GM23338 (cell line): Measurements from ENCODE around the gene FHDC1. TPM values are rescaled to one million over a fixed set of nuclear protein-coding genes. Genes with fewer than 3 reads are reported as not detected.

Experiments used
- ATAC-seq: fragments of 200-7000 bp; cut with Tn5 transposase; 3 replicates; pipeline ENCODE4 v1.9.1; 2020
- DNase-seq: peaks from one replicate; pipeline ENCODE4 v3.0.0-alpha.2; 2015; ENCODE audit warnings: low spot score
- H2AFZ ChIP-seq: fragments of 200-600 bp; sonication (generic); 2 replicates; pipeline ENCODE4 v1.8.0; 2016; ENCODE audit warnings: antibody characterized with exemption, mild to moderate bottlenecking, moderate library complexity
- H3F3A ChIP-seq: fragments of 200-600 bp; sonication (generic); replicated peaks from 2 replicates; pipeline ENCODE4 v1.8.0; 2017; ENCODE audit warnings: antibody characterized with exemption, mixed run types, low read depth
- H3K27ac ChIP-seq: fragments of 200-600 bp; sonication (generic); 2 replicates; pipeline ENCODE4 v1.6.1; 2016; ENCODE audit warnings: low read depth
- H3K27me3 ChIP-seq: fragments of 200-600 bp; sonication (generic); 2 replicates; pipeline ENCODE4 v1.8.0; 2016; ENCODE audit warnings: mild to moderate bottlenecking, mixed run types, moderate library complexity; ENCODE audit not compliant: insufficient read depth
- H3K36me3 ChIP-seq: fragments of 200-600 bp; sonication (generic); 2 replicates; pipeline ENCODE4 v1.8.0; 2016; ENCODE audit warnings: mild to moderate bottlenecking; ENCODE audit not compliant: insufficient read depth
- H3K4me1 ChIP-seq: fragments of 200-600 bp; sonication (generic); 2 replicates; pipeline ENCODE4 v1.8.0; 2016; ENCODE audit warnings: mild to moderate bottlenecking, moderate library complexity; ENCODE audit not compliant: insufficient read depth
- H3K4me2 ChIP-seq: fragments of 200-600 bp; sonication (generic); 2 replicates; pipeline ENCODE4 v1.7.1; 2017; ENCODE audit warnings: mixed run types
- H3K4me3 ChIP-seq: fragments of 200-600 bp; sonication (generic); 2 replicates; pipeline ENCODE4 v1.6.1; 2016; ENCODE audit warnings: mixed run types
- H3K79me2 ChIP-seq: fragments of 200-600 bp; sonication (generic); replicated peaks from 2 replicates; pipeline ENCODE4 v1.8.0; 2017; ENCODE audit warnings: mild to moderate bottlenecking; ENCODE audit not compliant: insufficient read depth
- H3K9me2 ChIP-seq: fragments of 200-600 bp; sonication (generic); 2 replicates; pipeline ENCODE4 v1.8.0; 2017; ENCODE audit not compliant: insufficient read depth
- H4K20me1 ChIP-seq: fragments of 200-600 bp; sonication (generic); replicated peaks from 2 replicates; pipeline ENCODE4 v1.8.0; 2017; ENCODE audit warnings: mild to moderate bottlenecking; ENCODE audit not compliant: insufficient read depth
- H3K27ac Mint-ChIP-seq: 2 replicates; pipeline ENCODE4 v1.8.0; 2020; ENCODE audit warnings: inconsistent platforms, mild to moderate bottlenecking, moderate library complexity, mixed read lengths
- H3K27me3 Mint-ChIP-seq: 3 replicates; pipeline ENCODE4 v1.8.0; 2022; ENCODE audit warnings: low read depth, mild to moderate bottlenecking, moderate library complexity, mixed read lengths, inconsistent platforms; ENCODE audit not compliant: insufficient read depth, poor library complexity
- H3K36me3 Mint-ChIP-seq: 3 replicates; pipeline ENCODE4 v1.8.0; 2021; ENCODE audit warnings: low read depth, mild to moderate bottlenecking, inconsistent platforms, moderate library complexity, mixed read lengths
- H3K4me1 Mint-ChIP-seq: 3 replicates; pipeline ENCODE4 v1.8.0; 2020; ENCODE audit warnings: mild to moderate bottlenecking, inconsistent platforms, mixed read lengths
- H3K4me3 Mint-ChIP-seq: 3 replicates; pipeline ENCODE4 v1.8.0; 2021; ENCODE audit warnings: moderate library complexity, mild to moderate bottlenecking, inconsistent platforms, mixed read lengths
- H3K9me3 Mint-ChIP-seq: 3 replicates; pipeline ENCODE4 v1.8.0; 2020; ENCODE audit warnings: moderate library complexity, mild to moderate bottlenecking, inconsistent platforms, mixed read lengths
- CREB1 ChIP-seq: fragments of 250-450 bp; sonication (Bioruptor Pico); IDR thresholded peaks from 2 replicates; pipeline ENCODE4 v1.5.0; 2020; ENCODE audit warnings: low read depth, mild to moderate bottlenecking, moderate library complexity
- EZH2 ChIP-seq: fragments of 200-600 bp; sonication (generic); IDR thresholded peaks from one replicate; pipeline ENCODE4 v1.8.0; 2017; ENCODE audit warnings: antibody characterized with exemption, mild to moderate bottlenecking, low read depth; ENCODE audit not compliant: unreplicated experiment
- EZH2phosphoT487 ChIP-seq: fragments of 200-600 bp; sonication (generic); IDR thresholded peaks from one replicate; pipeline ENCODE4 v1.8.1; 2018; ENCODE audit warnings: antibody characterized with exemption; ENCODE audit not compliant: unreplicated experiment
- JUNB ChIP-seq: IDR thresholded peaks from one replicate; pipeline ENCODE4 v1.6.1; 2016; ENCODE audit warnings: antibody characterized with exemption; ENCODE audit not compliant: unreplicated experiment
- NANOG ChIP-seq: IDR thresholded peaks from 2 replicates; pipeline ENCODE4 v1.6.1; 2016; ENCODE audit warnings: antibody characterized with exemption, borderline replicate concordance
- POLR2AphosphoS5 ChIP-seq: IDR thresholded peaks from 2 replicates; pipeline ENCODE4 v1.6.1; 2016; ENCODE audit warnings: antibody characterized with exemption, low read depth
- STAT1 ChIP-seq: IDR thresholded peaks from one replicate; pipeline ENCODE4 v1.6.1; 2016; ENCODE audit warnings: antibody characterized with exemption; ENCODE audit not compliant: unreplicated experiment
- ZNF114 ChIP-seq: fragments of 250-450 bp; sonication (Bioruptor Pico); IDR thresholded peaks from 2 replicates; pipeline ENCODE4 v1.5.0; 2020; ENCODE audit warnings: mild to moderate bottlenecking, moderate library complexity
- ZNF331 ChIP-seq: fragments of 250-450 bp; sonication (Bioruptor Pico); IDR thresholded peaks from 2 replicates; pipeline ENCODE4 v1.5.0; 2020; ENCODE audit warnings: low read depth, mild to moderate bottlenecking, moderate library complexity
- polyA plus RNA-seq: library from polyadenylated mRNA; unstranded; fragments of >200 nt; fragmentation: Nextera tagmentation; extraction: Ambion mirVana; gene quantifications from 2 replicates; pipeline ENCODE4 v1.2.1, GENCODE V29; 2016
- total RNA-seq: library from RNA; depleted of rRNA; stranded (reverse); fragments of >200 nt; shearing (Covaris generic); gene quantifications from 2 replicates; pipeline ENCODE4 v1.2.3, GENCODE V29; 2014
- TF ChIP-seq, protein P1 (sequence below): IDR thresholded peaks from 2 replicates; pipeline ENCODE4 v1.6.1; 2016; ENCODE audit warnings: antibody characterized with exemption
- TF ChIP-seq, protein P2 (sequence below), 2 experiments: fragments of 200-600 bp in 1 of 2; sonication (generic) in 1 of 2; conservative IDR thresholded peaks; 2 replicates each; pipeline versions ENCODE4 v1.5.1 to v1.6.1; 2016 to 2017; ENCODE audit warnings: antibody characterized with exemption in 2 of 2, low read depth in 2 of 2, mild to moderate bottlenecking in 2 of 2, moderate library complexity in 1 of 2
- TF ChIP-seq, protein P3 (sequence below): fragments of 250-450 bp; sonication (Bioruptor Pico); IDR thresholded peaks from 2 replicates; pipeline ENCODE4 v1.5.0; 2020; ENCODE audit warnings: mild to moderate bottlenecking, moderate library complexity
- TF ChIP-seq, protein P4 (sequence below): IDR thresholded peaks from one replicate; pipeline ENCODE4 v1.6.1; 2018; ENCODE audit warnings: antibody characterized with exemption; ENCODE audit not compliant: unreplicated experiment

Gene FHDC1
- total and polyA plus RNA-seq, 2 experiments from 2014 or later = 9.5 to 22.8 TPM

DNA sequence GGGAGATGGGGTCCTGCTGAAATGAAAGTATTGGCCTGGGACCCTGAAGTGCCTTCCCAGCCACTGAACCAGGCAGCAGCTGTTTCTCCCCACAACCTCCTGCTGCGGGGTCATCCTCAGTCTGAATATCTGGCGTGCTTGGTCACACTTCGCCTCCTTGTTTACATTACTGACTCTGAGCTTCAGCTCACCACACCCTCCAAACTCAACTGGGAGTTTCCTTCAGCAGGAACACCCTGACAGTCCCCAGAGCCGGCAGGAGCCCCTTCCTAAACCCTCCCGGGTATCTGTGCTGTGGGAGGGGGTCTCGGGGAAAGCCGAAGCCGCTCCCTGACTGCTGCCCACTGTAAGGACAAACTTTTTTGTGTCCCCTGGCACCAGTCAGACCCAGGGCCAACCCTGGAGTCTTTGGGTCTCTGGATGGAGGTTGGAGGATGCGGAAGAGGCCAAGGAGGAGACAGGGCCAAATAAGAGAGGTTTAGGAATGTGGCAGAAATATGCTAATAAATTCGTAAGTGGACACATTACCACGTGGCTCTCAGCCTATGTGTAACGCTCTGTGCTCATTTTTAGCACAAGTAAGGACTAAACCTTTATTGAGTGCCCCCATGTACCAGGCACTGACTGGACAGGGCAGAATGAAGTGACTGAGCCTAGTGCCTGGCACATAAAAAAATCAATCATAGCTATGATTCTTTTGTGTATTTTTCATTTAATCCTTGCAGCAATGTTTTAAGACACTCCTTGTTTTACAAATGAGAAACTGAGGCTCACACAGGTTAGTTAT lies 20.7 kb downstream of the FHDC1 start:
- TF ChIP-seq, protein P1, sequence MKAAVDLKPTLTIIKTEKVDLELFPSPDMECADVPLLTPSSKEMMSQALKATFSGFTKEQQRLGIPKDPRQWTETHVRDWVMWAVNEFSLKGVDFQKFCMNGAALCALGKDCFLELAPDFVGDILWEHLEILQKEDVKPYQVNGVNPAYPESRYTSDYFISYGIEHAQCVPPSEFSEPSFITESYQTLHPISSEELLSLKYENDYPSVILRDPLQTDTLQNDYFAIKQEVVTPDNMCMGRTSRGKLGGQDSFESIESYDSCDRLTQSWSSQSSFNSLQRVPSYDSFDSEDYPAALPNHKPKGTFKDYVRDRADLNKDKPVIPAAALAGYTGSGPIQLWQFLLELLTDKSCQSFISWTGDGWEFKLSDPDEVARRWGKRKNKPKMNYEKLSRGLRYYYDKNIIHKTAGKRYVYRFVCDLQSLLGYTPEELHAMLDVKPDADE = no peak
- TF ChIP-seq POLR2AphosphoS5 (no peak), ZNF331 (CRISPR knock-in tag) (no peak), EZH2phosphoT487 (no peak), EZH2 (no peak), JUNB (no peak), ZNF114 (CRISPR knock-in tag) (no peak), CREB1 (CRISPR knock-in tag) (no peak), NANOG (no peak), STAT1 (no peak)
- TF ChIP-seq, protein P2, sequence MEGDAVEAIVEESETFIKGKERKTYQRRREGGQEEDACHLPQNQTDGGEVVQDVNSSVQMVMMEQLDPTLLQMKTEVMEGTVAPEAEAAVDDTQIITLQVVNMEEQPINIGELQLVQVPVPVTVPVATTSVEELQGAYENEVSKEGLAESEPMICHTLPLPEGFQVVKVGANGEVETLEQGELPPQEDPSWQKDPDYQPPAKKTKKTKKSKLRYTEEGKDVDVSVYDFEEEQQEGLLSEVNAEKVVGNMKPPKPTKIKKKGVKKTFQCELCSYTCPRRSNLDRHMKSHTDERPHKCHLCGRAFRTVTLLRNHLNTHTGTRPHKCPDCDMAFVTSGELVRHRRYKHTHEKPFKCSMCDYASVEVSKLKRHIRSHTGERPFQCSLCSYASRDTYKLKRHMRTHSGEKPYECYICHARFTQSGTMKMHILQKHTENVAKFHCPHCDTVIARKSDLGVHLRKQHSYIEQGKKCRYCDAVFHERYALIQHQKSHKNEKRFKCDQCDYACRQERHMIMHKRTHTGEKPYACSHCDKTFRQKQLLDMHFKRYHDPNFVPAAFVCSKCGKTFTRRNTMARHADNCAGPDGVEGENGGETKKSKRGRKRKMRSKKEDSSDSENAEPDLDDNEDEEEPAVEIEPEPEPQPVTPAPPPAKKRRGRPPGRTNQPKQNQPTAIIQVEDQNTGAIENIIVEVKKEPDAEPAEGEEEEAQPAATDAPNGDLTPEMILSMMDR (conservative IDR thresholded peaks at IDR 0.05; ENCODE audit: low read depth in 2 of 2) = no peak
- TF ChIP-seq, protein P3, sequence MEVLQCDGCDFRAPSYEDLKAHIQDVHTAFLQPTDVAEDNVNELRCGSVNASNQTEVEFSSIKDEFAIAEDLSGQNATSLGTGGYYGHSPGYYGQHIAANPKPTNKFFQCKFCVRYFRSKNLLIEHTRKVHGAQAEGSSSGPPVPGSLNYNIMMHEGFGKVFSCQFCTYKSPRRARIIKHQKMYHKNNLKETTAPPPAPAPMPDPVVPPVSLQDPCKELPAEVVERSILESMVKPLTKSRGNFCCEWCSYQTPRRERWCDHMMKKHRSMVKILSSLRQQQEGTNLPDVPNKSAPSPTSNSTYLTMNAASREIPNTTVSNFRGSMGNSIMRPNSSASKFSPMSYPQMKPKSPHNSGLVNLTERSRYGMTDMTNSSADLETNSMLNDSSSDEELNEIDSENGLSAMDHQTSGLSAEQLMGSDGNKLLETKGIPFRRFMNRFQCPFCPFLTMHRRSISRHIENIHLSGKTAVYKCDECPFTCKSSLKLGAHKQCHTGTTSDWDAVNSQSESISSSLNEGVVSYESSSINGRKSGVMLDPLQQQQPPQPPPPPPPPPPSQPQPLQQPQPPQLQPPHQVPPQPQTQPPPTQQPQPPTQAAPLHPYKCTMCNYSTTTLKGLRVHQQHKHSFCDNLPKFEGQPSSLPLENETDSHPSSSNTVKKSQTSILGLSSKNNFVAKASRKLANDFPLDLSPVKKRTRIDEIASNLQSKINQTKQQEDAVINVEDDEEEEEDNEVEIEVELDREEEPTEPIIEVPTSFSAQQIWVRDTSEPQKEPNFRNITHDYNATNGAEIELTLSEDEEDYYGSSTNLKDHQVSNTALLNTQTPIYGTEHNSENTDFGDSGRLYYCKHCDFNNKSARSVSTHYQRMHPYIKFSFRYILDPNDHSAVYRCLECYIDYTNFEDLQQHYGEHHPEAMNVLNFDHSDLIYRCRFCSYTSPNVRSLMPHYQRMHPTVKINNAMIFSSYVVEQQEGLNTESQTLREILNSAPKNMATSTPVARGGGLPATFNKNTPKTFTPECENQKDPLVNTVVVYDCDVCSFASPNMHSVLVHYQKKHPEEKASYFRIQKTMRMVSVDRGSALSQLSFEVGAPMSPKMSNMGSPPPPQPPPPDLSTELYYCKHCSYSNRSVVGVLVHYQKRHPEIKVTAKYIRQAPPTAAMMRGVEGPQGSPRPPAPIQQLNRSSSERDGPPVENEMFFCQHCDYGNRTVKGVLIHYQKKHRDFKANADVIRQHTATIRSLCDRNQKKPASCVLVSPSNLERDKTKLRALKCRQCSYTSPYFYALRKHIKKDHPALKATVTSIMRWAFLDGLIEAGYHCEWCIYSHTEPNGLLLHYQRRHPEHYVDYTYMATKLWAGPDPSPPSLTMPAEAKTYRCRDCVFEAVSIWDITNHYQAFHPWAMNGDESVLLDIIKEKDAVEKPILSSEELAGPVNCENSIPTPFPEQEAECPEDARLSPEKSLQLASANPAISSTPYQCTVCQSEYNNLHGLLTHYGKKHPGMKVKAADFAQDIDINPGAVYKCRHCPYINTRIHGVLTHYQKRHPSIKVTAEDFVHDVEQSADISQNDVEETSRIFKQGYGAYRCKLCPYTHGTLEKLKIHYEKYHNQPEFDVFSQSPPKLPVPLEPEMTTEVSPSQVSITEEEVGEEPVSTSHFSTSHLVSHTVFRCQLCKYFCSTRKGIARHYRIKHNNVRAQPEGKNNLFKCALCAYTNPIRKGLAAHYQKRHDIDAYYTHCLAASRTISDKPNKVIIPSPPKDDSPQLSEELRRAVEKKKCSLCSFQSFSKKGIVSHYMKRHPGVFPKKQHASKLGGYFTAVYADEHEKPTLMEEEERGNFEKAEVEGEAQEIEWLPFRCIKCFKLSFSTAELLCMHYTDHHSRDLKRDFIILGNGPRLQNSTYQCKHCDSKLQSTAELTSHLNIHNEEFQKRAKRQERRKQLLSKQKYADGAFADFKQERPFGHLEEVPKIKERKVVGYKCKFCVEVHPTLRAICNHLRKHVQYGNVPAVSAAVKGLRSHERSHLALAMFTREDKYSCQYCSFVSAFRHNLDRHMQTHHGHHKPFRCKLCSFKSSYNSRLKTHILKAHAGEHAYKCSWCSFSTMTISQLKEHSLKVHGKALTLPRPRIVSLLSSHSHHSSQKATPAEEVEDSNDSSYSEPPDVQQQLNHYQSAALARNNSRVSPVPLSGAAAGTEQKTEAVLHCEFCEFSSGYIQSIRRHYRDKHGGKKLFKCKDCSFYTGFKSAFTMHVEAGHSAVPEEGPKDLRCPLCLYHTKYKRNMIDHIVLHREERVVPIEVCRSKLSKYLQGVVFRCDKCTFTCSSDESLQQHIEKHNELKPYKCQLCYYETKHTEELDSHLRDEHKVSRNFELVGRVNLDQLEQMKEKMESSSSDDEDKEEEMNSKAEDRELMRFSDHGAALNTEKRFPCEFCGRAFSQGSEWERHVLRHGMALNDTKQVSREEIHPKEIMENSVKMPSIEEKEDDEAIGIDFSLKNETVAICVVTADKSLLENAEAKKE (CRISPR knock-in tag) = no peak
- TF ChIP-seq, protein P4, sequence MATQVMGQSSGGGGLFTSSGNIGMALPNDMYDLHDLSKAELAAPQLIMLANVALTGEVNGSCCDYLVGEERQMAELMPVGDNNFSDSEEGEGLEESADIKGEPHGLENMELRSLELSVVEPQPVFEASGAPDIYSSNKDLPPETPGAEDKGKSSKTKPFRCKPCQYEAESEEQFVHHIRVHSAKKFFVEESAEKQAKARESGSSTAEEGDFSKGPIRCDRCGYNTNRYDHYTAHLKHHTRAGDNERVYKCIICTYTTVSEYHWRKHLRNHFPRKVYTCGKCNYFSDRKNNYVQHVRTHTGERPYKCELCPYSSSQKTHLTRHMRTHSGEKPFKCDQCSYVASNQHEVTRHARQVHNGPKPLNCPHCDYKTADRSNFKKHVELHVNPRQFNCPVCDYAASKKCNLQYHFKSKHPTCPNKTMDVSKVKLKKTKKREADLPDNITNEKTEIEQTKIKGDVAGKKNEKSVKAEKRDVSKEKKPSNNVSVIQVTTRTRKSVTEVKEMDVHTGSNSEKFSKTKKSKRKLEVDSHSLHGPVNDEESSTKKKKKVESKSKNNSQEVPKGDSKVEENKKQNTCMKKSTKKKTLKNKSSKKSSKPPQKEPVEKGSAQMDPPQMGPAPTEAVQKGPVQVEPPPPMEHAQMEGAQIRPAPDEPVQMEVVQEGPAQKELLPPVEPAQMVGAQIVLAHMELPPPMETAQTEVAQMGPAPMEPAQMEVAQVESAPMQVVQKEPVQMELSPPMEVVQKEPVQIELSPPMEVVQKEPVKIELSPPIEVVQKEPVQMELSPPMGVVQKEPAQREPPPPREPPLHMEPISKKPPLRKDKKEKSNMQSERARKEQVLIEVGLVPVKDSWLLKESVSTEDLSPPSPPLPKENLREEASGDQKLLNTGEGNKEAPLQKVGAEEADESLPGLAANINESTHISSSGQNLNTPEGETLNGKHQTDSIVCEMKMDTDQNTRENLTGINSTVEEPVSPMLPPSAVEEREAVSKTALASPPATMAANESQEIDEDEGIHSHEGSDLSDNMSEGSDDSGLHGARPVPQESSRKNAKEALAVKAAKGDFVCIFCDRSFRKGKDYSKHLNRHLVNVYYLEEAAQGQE = no peak

More for the DNA sequence above, 20.7 kb downstream of the FHDC1 start:
- H3K9me3 Mint-ChIP-seq = no peaks in the 10 kb centered on the region
- H3K27me3 Mint-ChIP-seq = no peaks in the 10 kb centered on the region
- Histone ChIP-seq H3K27ac (no peak overlapping the region), H2AFZ (no peak overlapping the region), H3K27me3 (no peaks in the 10 kb centered on the region), H3F3A (no peaks in the 10 kb centered on the region), H3K4me3 (no peak overlapping the region), H3K79me2 (peaks cover 18% of the 10 kb centered on the region), H4K20me1 (no peaks in the 10 kb centered on the region), H3K9me2 (no peaks in the 10 kb centered on the region), H3K36me3 (peaks cover 11% of the 10 kb centered on the region; the same call in 1 of the 2 replicates), H3K4me2 (no peak overlapping the region), H3K4me1 (peaks cover 11% of the 10 kb centered on the region)
- peaks cover 43% of the 10 kb centered on the region for H3K4me1 Mint-ChIP-seq
- H3K36me3 Mint-ChIP-seq = peaks cover 62% of the 10 kb centered on the region
- no peak overlapping the region for H3K27ac Mint-ChIP-seq
- ATAC-seq (peak; percentile 54), DNase-seq (no peak)
- no peak overlapping the region for H3K4me3 Mint-ChIP-seq
